Astrocyte of the spinal cord (primary cell): Measurements from ENCODE around the gene TMEM252.

Experiments used
- DNase-seq: peaks from one replicate; pipeline ENCODE4 v3.0.0; 2011; ENCODE audit warnings: low read depth, low spot score
- H3K4me3 ChIP-seq: 2 replicates; pipeline ENCODE4 v1.5.1; 2011; ENCODE audit warnings: low read depth, mild to moderate bottlenecking, low read length, moderate library complexity
- CTCF ChIP-seq: IDR thresholded peaks from 2 replicates; pipeline ENCODE4 v1.5.1; 2012; ENCODE audit warnings: low read depth, mild to moderate bottlenecking, low read length, inconsistent platforms
- in situ Hi-C: cut with HindIII; loops from 2 replicates; pipeline ENCODE4 v1.10.0; 2017; ENCODE audit warnings: low sequenced_read_pairs

Gene TMEM252

DNA sequence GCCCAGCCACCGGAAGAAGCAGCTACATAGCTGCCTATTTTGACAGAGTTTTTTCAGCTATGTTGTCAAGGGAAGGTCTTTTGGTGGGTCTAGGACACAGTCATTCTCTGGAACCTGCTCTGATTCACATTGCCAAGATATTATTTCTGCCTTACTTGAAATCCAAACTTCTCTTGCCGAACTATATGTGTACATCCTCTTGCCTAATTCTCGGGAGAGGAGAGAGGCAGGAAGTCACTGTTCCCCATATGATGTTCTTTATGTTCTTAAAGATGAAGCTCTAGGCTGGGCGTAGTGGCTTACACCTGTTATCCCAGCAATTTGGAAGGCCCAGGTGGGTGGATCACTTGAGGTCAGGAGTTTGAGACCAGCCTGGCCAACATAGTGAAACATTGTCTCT, 8.6 kb downstream of the TMEM252 start:
- DNase-seq: no peak
- H3K4me3 ChIP-seq: no peak overlapping the region
- in situ Hi-C loops: no loop called here
- TF ChIP-seq CTCF: no peak

DNA sequence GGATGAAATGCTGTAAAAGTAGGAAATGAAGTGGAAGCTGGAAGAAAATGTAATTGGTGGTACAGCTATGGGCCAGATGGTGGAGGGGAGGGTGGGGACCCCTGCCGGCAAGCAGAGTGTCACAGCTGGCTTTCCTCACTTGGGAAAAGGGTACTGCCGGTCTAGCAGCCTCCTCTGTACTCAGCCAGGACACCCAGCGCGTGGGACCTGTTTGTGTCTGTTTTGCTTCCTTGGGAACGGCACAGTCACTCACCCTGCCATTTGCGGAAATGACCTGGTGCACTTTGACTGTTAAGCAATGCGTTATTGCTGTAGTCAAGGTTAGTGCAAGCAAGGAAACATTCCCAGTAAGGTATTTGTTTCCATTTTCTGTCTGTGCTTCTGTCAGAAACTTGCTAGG, 10.1 kb downstream of the TMEM252 start:
- no peak overlapping the region for H3K4me3 ChIP-seq
- no peak for TF ChIP-seq CTCF
- no peak for DNase-seq
- in situ Hi-C loops: no loop called here

DNA sequence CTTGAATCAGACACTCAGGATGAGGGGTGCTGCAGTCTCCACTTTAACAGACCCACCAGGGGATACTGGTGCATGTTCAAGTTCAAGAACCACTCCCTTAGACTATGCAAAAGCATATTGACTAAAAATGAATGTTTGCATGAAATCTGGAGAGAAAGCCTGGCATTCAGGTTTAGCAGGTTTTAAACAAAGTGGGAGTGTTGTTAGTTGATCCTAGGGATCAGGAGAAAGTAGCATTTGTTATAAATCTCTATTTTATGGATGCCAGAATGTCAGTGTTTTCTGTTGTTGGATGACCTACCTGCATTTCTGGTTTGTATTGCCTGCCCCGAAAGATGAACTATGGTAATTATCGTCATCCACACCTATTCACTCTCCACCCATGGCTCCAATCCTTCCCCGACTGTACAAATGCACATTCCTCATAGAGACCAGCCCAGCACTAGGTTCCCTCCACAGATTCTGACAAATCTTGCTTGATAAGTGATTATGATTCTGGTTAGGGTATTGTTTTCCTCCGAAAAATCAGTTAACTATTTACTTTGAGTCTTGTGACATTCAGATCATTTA, 17.2 kb downstream of the TMEM252 start:
- DNase-seq: no peak
- in situ Hi-C loops: no loop called here

GRCh38 chr9:68522954-68523353, 17.7 kb downstream of the TMEM252 start:
- no peak overlapping the region for H3K4me3 ChIP-seq
- TF ChIP-seq CTCF: no peak
- no peak for DNase-seq
- in situ Hi-C loops: no loop called here

More for the DNA sequence above, 17.2 kb downstream of the TMEM252 start:
- H3K4me3 ChIP-seq: no peak overlapping the region
- no peak for TF ChIP-seq CTCF

DNA sequence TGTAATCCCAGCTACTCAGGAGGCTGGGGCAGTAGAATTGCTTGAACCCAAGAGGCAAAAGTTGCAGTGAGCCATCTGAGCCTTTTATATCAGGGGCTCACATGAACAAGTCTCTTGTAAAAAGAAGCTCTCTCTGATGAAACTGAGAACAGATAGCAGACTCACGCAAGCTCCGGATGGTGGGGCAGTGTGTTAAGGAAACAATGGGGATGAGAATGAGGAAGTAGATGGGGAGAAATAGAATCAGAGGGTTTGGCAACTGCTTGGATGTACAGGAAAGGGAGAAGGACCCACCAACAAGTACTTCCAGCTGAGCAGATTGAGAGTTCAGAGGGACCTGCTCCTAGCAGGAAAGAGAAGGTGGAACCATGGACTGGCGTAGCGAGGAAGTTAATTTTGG, 18.6 kb downstream of the TMEM252 start:
- no peak for DNase-seq
- in situ Hi-C loops: no loop called here
- no peak for TF ChIP-seq CTCF
- H3K4me3 ChIP-seq: no peak overlapping the region

- H3K4me3 ChIP-seq: no peak overlapping the region
- TF ChIP-seq CTCF: no peak
- DNase-seq: no peak
- in situ Hi-C loops: no loop called here
These were observed 25.2 kb downstream of the TMEM252 start for GRCh38 chr9:68515326-68516017.
